ENCODE data around the gene VENTX. TPM values are rescaled to one million over a fixed set of nuclear protein-coding genes. Genes with fewer than 3 reads are reported as not detected.
A peak's percentile ranks its signal among the peaks of the same experiment; 100 is the strongest.

Gene VENTX
- total RNA-seq, 1 experiment from 2014 or later, result 28.0 TPM

- TF ChIP-seq, protein P1, sequence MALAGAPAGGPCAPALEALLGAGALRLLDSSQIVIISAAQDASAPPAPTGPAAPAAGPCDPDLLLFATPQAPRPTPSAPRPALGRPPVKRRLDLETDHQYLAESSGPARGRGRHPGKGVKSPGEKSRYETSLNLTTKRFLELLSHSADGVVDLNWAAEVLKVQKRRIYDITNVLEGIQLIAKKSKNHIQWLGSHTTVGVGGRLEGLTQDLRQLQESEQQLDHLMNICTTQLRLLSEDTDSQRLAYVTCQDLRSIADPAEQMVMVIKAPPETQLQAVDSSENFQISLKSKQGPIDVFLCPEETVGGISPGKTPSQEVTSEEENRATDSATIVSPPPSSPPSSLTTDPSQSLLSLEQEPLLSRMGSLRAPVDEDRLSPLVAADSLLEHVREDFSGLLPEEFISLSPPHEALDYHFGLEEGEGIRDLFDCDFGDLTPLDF (CRISPR knock-in tag; IDR thresholded peaks at IDR 0.05), result no peak
- TF ChIP-seq NFATC4 (CRISPR knock-in tag; IDR thresholded peaks at IDR 0.05) (no peak), USF1 (CRISPR knock-in tag; IDR thresholded peaks at IDR 0.05) (no peak), ETV6 (CRISPR knock-in tag; IDR thresholded peaks at IDR 0.05) (no peak)
- TF ChIP-seq, protein P2, sequence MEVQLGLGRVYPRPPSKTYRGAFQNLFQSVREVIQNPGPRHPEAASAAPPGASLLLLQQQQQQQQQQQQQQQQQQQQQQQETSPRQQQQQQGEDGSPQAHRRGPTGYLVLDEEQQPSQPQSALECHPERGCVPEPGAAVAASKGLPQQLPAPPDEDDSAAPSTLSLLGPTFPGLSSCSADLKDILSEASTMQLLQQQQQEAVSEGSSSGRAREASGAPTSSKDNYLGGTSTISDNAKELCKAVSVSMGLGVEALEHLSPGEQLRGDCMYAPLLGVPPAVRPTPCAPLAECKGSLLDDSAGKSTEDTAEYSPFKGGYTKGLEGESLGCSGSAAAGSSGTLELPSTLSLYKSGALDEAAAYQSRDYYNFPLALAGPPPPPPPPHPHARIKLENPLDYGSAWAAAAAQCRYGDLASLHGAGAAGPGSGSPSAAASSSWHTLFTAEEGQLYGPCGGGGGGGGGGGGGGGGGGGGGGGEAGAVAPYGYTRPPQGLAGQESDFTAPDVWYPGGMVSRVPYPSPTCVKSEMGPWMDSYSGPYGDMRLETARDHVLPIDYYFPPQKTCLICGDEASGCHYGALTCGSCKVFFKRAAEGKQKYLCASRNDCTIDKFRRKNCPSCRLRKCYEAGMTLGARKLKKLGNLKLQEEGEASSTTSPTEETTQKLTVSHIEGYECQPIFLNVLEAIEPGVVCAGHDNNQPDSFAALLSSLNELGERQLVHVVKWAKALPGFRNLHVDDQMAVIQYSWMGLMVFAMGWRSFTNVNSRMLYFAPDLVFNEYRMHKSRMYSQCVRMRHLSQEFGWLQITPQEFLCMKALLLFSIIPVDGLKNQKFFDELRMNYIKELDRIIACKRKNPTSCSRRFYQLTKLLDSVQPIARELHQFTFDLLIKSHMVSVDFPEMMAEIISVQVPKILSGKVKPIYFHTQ (CRISPR knock-in tag; IDR thresholded peaks at IDR 0.05), result no peak
These were observed 12.8 kb upstream of the VENTX start (continued) for GRCh38 chr10:133224756-133225372.

GRCh38 chr10:133225707-133226191 lies 11.9 kb upstream of the VENTX start:
- TF ChIP-seq NFATC4 (CRISPR knock-in tag; IDR thresholded peaks at IDR 0.05) (no peak), JAZF1 (CRISPR knock-in tag; IDR thresholded peaks at IDR 0.05) (no peak), ZNF232 (CRISPR knock-in tag; IDR thresholded peaks at IDR 0.05) (no peak), HMGA2 (CRISPR knock-in tag; IDR thresholded peaks at IDR 0.05) (no peak)
- no peaks in the 10 kb centered on the region for H3K9me3 Mint-ChIP-seq
- H3K36me3 Mint-ChIP-seq, result peaks cover 2% of the 10 kb centered on the region; the same call in 1 of the 2 replicates
- H3K27ac Mint-ChIP-seq, result peak overlapping the region; percentile 91
- no peak overlapping the region for H3K4me3 Mint-ChIP-seq
- DNase-seq (ENCODE audit: low spot score), result no peak
- H3K27me3 Mint-ChIP-seq (ENCODE audit: low read depth), result peaks cover 18% of the 10 kb centered on the region
- ChIA-PET POLR2A (no interaction called here), CTCF (interaction anchor here (1.2 kb wide), 1 partner anchor 117 kb away, joined by 3 read pairs; no protein-coding TSS in a partner anchor)
- no peak for ATAC-seq
- H3K4me1 Mint-ChIP-seq, result peaks cover 34% of the 10 kb centered on the region

DNA sequence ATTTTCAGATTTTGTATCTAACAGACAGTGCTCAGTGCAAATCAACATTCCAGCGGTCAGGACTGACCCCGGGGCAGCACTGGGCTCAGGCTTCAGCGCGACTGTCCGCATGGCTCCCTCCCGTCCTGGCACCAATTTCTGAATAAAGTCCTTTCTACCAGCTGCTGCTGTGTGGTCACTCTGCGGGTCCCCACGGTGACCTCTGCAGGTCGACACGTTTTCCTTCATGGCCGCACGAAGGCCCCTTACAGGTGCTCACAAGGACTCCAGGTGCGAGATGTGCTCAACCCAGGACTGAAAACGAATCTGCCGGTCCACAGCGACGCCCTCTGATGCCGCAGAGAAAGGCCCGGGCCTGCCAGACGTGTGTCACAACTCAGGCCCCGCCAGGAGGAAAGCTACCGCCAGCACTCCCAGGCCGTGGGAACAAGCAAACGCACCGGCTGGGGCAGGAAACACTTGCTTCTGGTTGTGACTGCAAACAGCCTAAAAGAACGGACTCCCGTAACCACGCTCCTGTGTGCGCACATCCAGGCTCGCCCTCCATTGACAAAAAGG lies 11.3 kb upstream of the VENTX start:
- H3K27me3 Mint-ChIP-seq (ENCODE audit: low read depth), result peaks cover 22% of the 10 kb centered on the region
- no peak for ATAC-seq
- DNase-seq (ENCODE audit: low spot score), result no peak
- H3K4me3 Mint-ChIP-seq, result no peak overlapping the region
- H3K9me3 Mint-ChIP-seq, result no peaks in the 10 kb centered on the region
- TF ChIP-seq ATF1 (CRISPR knock-in tag; IDR thresholded peaks at IDR 0.05) (no peak), MXD4 (CRISPR knock-in tag; IDR thresholded peaks at IDR 0.05; ENCODE audit: borderline replicate concordance) (no peak)
- TF ChIP-seq, protein P3, sequence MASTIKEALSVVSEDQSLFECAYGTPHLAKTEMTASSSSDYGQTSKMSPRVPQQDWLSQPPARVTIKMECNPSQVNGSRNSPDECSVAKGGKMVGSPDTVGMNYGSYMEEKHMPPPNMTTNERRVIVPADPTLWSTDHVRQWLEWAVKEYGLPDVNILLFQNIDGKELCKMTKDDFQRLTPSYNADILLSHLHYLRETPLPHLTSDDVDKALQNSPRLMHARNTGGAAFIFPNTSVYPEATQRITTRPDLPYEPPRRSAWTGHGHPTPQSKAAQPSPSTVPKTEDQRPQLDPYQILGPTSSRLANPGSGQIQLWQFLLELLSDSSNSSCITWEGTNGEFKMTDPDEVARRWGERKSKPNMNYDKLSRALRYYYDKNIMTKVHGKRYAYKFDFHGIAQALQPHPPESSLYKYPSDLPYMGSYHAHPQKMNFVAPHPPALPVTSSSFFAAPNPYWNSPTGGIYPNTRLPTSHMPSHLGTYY (CRISPR knock-in tag; IDR thresholded peaks at IDR 0.05), result no peak
- TF ChIP-seq, protein P4, sequence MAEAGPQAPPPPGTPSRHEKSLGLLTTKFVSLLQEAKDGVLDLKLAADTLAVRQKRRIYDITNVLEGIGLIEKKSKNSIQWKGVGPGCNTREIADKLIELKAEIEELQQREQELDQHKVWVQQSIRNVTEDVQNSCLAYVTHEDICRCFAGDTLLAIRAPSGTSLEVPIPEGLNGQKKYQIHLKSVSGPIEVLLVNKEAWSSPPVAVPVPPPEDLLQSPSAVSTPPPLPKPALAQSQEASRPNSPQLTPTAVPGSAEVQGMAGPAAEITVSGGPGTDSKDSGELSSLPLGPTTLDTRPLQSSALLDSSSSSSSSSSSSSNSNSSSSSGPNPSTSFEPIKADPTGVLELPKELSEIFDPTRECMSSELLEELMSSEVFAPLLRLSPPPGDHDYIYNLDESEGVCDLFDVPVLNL (CRISPR knock-in tag; IDR thresholded peaks at IDR 0.05; ENCODE audit: borderline replicate concordance, low read depth), result no peak
- H3K36me3 Mint-ChIP-seq, result peaks cover 2% of the 10 kb centered on the region
- peak overlapping the region; percentile 91 for H3K27ac Mint-ChIP-seq
- CTCF ChIA-PET, result interaction anchor here (0.9 to 1.4 kb wide), 7 partner anchors 11 to 118 kb away, joined by 3 to 7 read pairs (median 3); partner anchors contain the start of gene ADAM8
- H3K4me1 Mint-ChIP-seq, result peaks cover 30% of the 10 kb centered on the region
- POLR2A ChIA-PET, result no interaction called here
